K562 (cell line): Measurements from ENCODE around the gene LAMTOR1. TPM values are rescaled to one million over a fixed set of nuclear protein-coding genes. Genes with fewer than 3 reads are reported as not detected.

Source experiments
- ATAC-seq: fragments of 200-7000 bp; cut with Tn5 transposase; 3 replicates; pipeline ENCODE4 v1.9.1; 2020; ENCODE audit warnings: moderate library complexity
- BruUV-seq: library from RNA; stranded (reverse); fragments of 400-500 nt; replicated peaks from 2 replicates; lab custom pipeline; 2021; lab: Mats Ljungman, UMichigan
- CTCF ChIA-PET: fragments of 300-600 bp; formaldehyde crosslinking; extraction: SDS; loops from one replicate; lab custom pipeline; 2021; ENCODE audit warnings: low intra/inter-chr PET ratio; lab: Yijun Ruan, JAX
- POLR2A ChIA-PET: fragments of 300-600, 350-650 bp; sonication (Branson Sonifier 250); formaldehyde crosslinking; extraction: SDS; loops from one replicate; lab custom pipeline; 2021; ENCODE audit warnings: antibody characterized with exemption, inconsistent platforms; lab: Yijun Ruan, JAX
- DNase-seq, 4 experiments: peaks; one replicate each; pipeline versions ENCODE4 v3.0.0 to v3.0.0-alpha.2; 2011 to 2018; ENCODE audit warnings: low spot score in 3 of 4, mixed read lengths in 3 of 4; ENCODE audit errors: extremely low read depth in 1 of 4
- FAIRE-seq: peaks from 2 replicates; lab custom pipeline; 2011; peaks lifted over from hg19 to GRCh38; lab: Jason Lieb, UNC
- H2AFZ ChIP-seq: 2 replicates; pipeline ENCODE4 v1.6.0; 2011; ENCODE audit warnings: low read depth, low read length, control low read depth, inconsistent platforms
- H3K27ac ChIP-seq: fragments of 200-600 bp; 3 replicates; pipeline ENCODE4 v1.8.0; 2011; ENCODE audit warnings: low read depth, mild to moderate bottlenecking, control low read depth, inconsistent platforms, low read length, moderate library complexity, mixed read lengths; ENCODE audit errors: extremely low read depth
- H3K27me3 ChIP-seq, 2 experiments: fragments of 300-600 bp in 1 of 2; 2 replicates in 1 of 2; 3 replicates in 1 of 2; pipeline versions ENCODE4 v1.6.0 to v1.8.0; 2011; ENCODE audit warnings: inconsistent platforms in 2 of 2, low read length in 2 of 2, mild to moderate bottlenecking in 1 of 2, mixed read lengths in 1 of 2, moderate library complexity in 1 of 2; ENCODE audit not compliant: control insufficient read depth in 2 of 2, insufficient read depth in 2 of 2
- H3K36me3 ChIP-seq: fragments of 300-600 bp; 3 replicates; pipeline ENCODE4 v1.8.0; 2011; ENCODE audit warnings: mild to moderate bottlenecking, low read length, inconsistent platforms; ENCODE audit not compliant: control insufficient read depth, insufficient read depth
- H3K4me1 ChIP-seq, 2 experiments: fragments of 200-600 bp in 1 of 2; replicated peaks in 1 of 2; 2 replicates in 1 of 2; 3 replicates in 1 of 2; pipeline versions ENCODE4 v1.5.1 to v1.8.0; 2011; ENCODE audit warnings: inconsistent platforms in 2 of 2, low read length in 2 of 2, mild to moderate bottlenecking in 1 of 2, mixed read lengths in 1 of 2, moderate library complexity in 1 of 2; ENCODE audit not compliant: control insufficient read depth in 2 of 2, insufficient read depth in 2 of 2
- H3K4me2 ChIP-seq: 2 replicates; pipeline ENCODE4 v1.6.1; 2011; ENCODE audit warnings: low read length, control low read depth, inconsistent platforms, mixed read lengths; ENCODE audit not compliant: insufficient read depth
- H3K4me3 ChIP-seq: fragments of 200-600 bp; sonication (generic), shearing (Covaris generic); 2 replicates; pipeline ENCODE4 v1.5.1; 2016; ENCODE audit warnings: control low read depth, inconsistent platforms
- H3K79me2 ChIP-seq: fragments of 200-600 bp; 3 replicates; pipeline ENCODE4 v1.8.0; 2011; ENCODE audit warnings: low read length, inconsistent platforms; ENCODE audit not compliant: control insufficient read depth, insufficient read depth
- H3K9ac ChIP-seq, 2 experiments: 2 replicates each; pipeline versions ENCODE4 v1.6.0 to v1.6.1; 2011; ENCODE audit warnings: low read depth in 2 of 2, low read length in 2 of 2, control low read depth in 1 of 2, inconsistent platforms in 1 of 2, mild to moderate bottlenecking in 1 of 2, mixed read lengths in 1 of 2; ENCODE audit not compliant: insufficient read depth in 1 of 2
- H3K9me1 ChIP-seq: one replicate; pipeline ENCODE4 v1.6.0; 2011; ENCODE audit warnings: inconsistent platforms, mild to moderate bottlenecking, low read length, moderate library complexity; ENCODE audit not compliant: control insufficient read depth, insufficient read depth
- H3K9me3 ChIP-seq: replicated peaks from 2 replicates; pipeline ENCODE4 v1.5.1; 2011; ENCODE audit warnings: low read depth, low read length, inconsistent platforms; ENCODE audit not compliant: control insufficient read depth, insufficient read depth
- H4K20me1 ChIP-seq: replicated peaks from 2 replicates; pipeline ENCODE4 v1.6.1; 2011; ENCODE audit warnings: low read length, inconsistent platforms, mixed read lengths; ENCODE audit not compliant: control insufficient read depth, insufficient read depth
- BHLHE40 ChIP-seq: IDR thresholded peaks from 2 replicates; pipeline ENCODE4 v1.6.1; 2011; ENCODE audit warnings: low read length, improper control_type of control experiment
- DIDO1 ChIP-seq: fragments of 450-650 bp; IDR thresholded peaks from 2 replicates; pipeline ENCODE4 v1.6.1; 2016; ENCODE audit warnings: low read depth, missing biosample characterization, missing genetic modification characterization
- E2F5 ChIP-seq: sonication (generic); formaldehyde crosslinking; IDR thresholded peaks from 2 replicates; pipeline ENCODE4 v1.8.0; 2022; ENCODE audit warnings: mild to moderate bottlenecking, missing genetic modification reagents
- EP400 ChIP-seq: fragments of 450-650 bp; IDR thresholded peaks from 2 replicates; pipeline ENCODE4 v1.6.1; 2017; ENCODE audit warnings: antibody characterized with exemption, mild to moderate bottlenecking, moderate library complexity
- ETV1 ChIP-seq: fragments of 450-650 bp; conservative IDR thresholded peaks from 2 replicates; pipeline ENCODE4 v1.6.1; 2016; ENCODE audit warnings: missing genetic modification characterization, control low read depth, low read depth, missing compliant biosample characterization
- FOXJ2 ChIP-seq: fragments of 200-800 bp; sonication (Bioruptor generic); IDR thresholded peaks from 2 replicates; pipeline ENCODE4 v1.6.1; 2016; ENCODE audit warnings: missing genetic modification characterization, missing compliant biosample characterization
- GABPA ChIP-seq: fragments of 200-800 bp; sonication (Bioruptor generic); conservative IDR thresholded peaks from 2 replicates; pipeline ENCODE4 v1.6.1; 2016; ENCODE audit warnings: low read depth, missing genetic modification characterization, missing compliant biosample characterization
- HDAC1 ChIP-seq, 2 experiments: fragments of 450-650 bp; IDR thresholded peaks; 2 replicates each; pipeline ENCODE4 v1.6.1; 2016 to 2017; ENCODE audit warnings: inconsistent platforms in 1 of 2, mild to moderate bottlenecking in 1 of 2, moderate library complexity in 1 of 2
- HNRNPL ChIP-seq: fragments of 200-400 bp; formaldehyde crosslinking; IDR thresholded peaks from 2 replicates; pipeline ENCODE4 v1.6.1; 2017; ENCODE audit warnings: low read depth, mild to moderate bottlenecking, low read length
- HNRNPLL ChIP-seq: fragments of 200-400 bp; formaldehyde crosslinking; IDR thresholded peaks from 2 replicates; pipeline ENCODE4 v1.6.1; 2017; ENCODE audit warnings: low read length, low read depth, mild to moderate bottlenecking; ENCODE audit not compliant: poor library complexity, severe bottlenecking
- MBD2 ChIP-seq: sonication (generic); IDR thresholded peaks from 2 replicates; pipeline ENCODE4 v1.6.1; 2016; ENCODE audit warnings: low read depth, borderline replicate concordance
- NELFE ChIP-seq: IDR thresholded peaks from 2 replicates; pipeline ENCODE4 v1.6.1; 2011; ENCODE audit warnings: mild to moderate bottlenecking; ENCODE audit not compliant: insufficient read depth, insufficient read length
- RB1 ChIP-seq: fragments of 450-650 bp; IDR thresholded peaks from 2 replicates; pipeline ENCODE4 v1.6.1; 2017; ENCODE audit warnings: low read depth, mild to moderate bottlenecking
- RBM14 ChIP-seq: fragments of 200-400 bp; formaldehyde crosslinking; IDR thresholded peaks from 2 replicates; pipeline ENCODE4 v1.6.1; 2018; ENCODE audit warnings: low read depth, mild to moderate bottlenecking, low read length, moderate library complexity, borderline replicate concordance; ENCODE audit not compliant: insufficient read depth
- RBM25 ChIP-seq: fragments of 200-400 bp; formaldehyde crosslinking; IDR thresholded peaks from 2 replicates; pipeline ENCODE4 v1.6.1; 2018; ENCODE audit warnings: low read length, low read depth, moderate library complexity; ENCODE audit not compliant: severe bottlenecking
- SMARCE1 ChIP-seq: fragments of 450-650 bp; IDR thresholded peaks from 2 replicates; pipeline ENCODE4 v1.7.1; 2016; ENCODE audit warnings: mild to moderate bottlenecking
- SNRNP70 ChIP-seq: fragments of 200-400 bp; formaldehyde crosslinking; optimal IDR thresholded peaks from 2 replicates; pipeline ENCODE3; 2017; ENCODE audit warnings: low read depth, low read length
- STAG1 ChIP-seq: sonication (generic); formaldehyde crosslinking; IDR thresholded peaks from 2 replicates; pipeline ENCODE4 v1.5.0; 2020; ENCODE audit warnings: missing genetic modification reagents, borderline replicate concordance
- TRIM24 ChIP-seq, 2 experiments: fragments of 450-650 bp; IDR thresholded peaks; 2 replicates each; pipeline ENCODE4 v1.6.1; 2016
- ZBTB7A ChIP-seq: IDR thresholded peaks from 2 replicates; pipeline ENCODE4 v1.6.1; 2011; ENCODE audit warnings: low read depth, mild to moderate bottlenecking, low read length, moderate library complexity, borderline replicate concordance; ENCODE audit not compliant: control insufficient read depth
- WGBS: fragments of 100-300 bp; shearing (Covaris generic); methylation state at CpG from one replicate; pipeline ENCODE4 v1.1.6; 2016; ENCODE audit warnings: low coverage, mixed read lengths; ENCODE audit not compliant: insufficient coverage; ENCODE audit errors: missing lambda C conversion rate; 5-methylcytosine and 5-hydroxymethylcytosine counted together
- in situ Hi-C: fragments of 300-500 bp; cut with MboI; formaldehyde crosslinking; loops from 4 replicates; pipeline ENCODE4 v1.15.0; 2018; ENCODE audit warnings: inconsistent platforms, mixed read lengths
- intact Hi-C: fragments of 100-400 bp; cut with micrococcal nuclease; formaldehyde crosslinking; loops from 2 replicates; pipeline ENCODE4 v1.14.2; 2022
- polyA plus RNA-seq, 8 experiments: library from polyadenylated mRNA; depleted of rRNA in 4 of 8; stranded (reverse) in 5 of 8; unstranded in 3 of 8; fragments of >200 nt; fragmentation: Nextera tagmentation in 2 of 8; fragmentation: Illumina TruSeq in 1 of 8; extraction: Ambion mirVana in 2 of 8; extraction: Trizol in 1 of 8; gene quantifications; 2 replicates each; pipeline versions ENCODE4 v1.2.1 to v1.2.3, GENCODE V29; 2011 to 2014; ENCODE audit warnings: inconsistent platforms in 1 of 8, missing spikeins in 1 of 8
- total RNA-seq, 7 experiments: library from RNA; depleted of rRNA in 6 of 7; stranded (reverse); fragments of >200 nt in 6 of 7; fragmentation: Illumina TruSeq in 2 of 7; extraction: Trizol in 2 of 7; gene quantifications; 2 replicates each; pipeline versions ENCODE4 v1.2.1 to v1.2.3, GENCODE V29; 2011 to 2021; ENCODE audit warnings: low replicate concordance in 1 of 7

The LAMTOR1 gene
- total and polyA plus RNA-seq, 9 of the 15 experiments (the other 6 are each of a cell fraction or from before 2014, with no cell fraction given) = 62.6 to 104 (median 85.3) TPM

GRCh38 chr11:72146625-72147024, 43.5 kb upstream of the LAMTOR1 start (continued):
- no peak for TF ChIP-seq HNRNPLL
- TF ChIP-seq EP400 = no peak
- TF ChIP-seq RBM14 = no peak
- TF ChIP-seq TRIM24 (IDR thresholded peaks at IDR 0.05) = peak; percentile 35 to 57; a peak in 3 of 4 replicates
- TF ChIP-seq HDAC1 (IDR thresholded peaks at IDR 0.05) = no peak
- no peak for TF ChIP-seq RBM25
- TF ChIP-seq FOXJ2 (tag) = no peak
- no peak for TF ChIP-seq BHLHE40

GRCh38 chr11:72144807-72145565, 41.9 kb upstream of the LAMTOR1 start:
- ChIA-PET CTCF (interaction anchor here (0.6 to 1.4 kb wide), 4 partner anchors 54 to 289 kb away, joined by 3 to 9 read pairs (median 6); no protein-coding TSS in a partner anchor), POLR2A (interaction anchor here (1.0 kb wide), 1 partner anchor 52 kb away, joined by 4 read pairs; no protein-coding TSS in a partner anchor)
- no peaks in the 10 kb centered on the region for H3K36me3 ChIP-seq
- H3K9me3 ChIP-seq = no peaks in the 10 kb centered on the region
- intact Hi-C loops (loop anchor here (2.0 kb wide), 2 partner anchors 54 to 120 kb away; no protein-coding TSS in a partner anchor), in situ Hi-C loops (no loop called here)
- no peak overlapping the region for H3K9ac ChIP-seq
- H3K4me3 ChIP-seq = no peak overlapping the region
- ATAC-seq = no peak
- H3K9me1 ChIP-seq = no peaks in the 10 kb centered on the region
- no peak overlapping the region for H3K4me2 ChIP-seq
- no peaks in the 10 kb centered on the region for H4K20me1 ChIP-seq
- H3K79me2 ChIP-seq = no peaks in the 10 kb centered on the region
- no TSS peak for BruUV-seq
- no peak for FAIRE-seq
- H3K27me3 ChIP-seq = no peaks in the 10 kb centered on the region
- DNase-seq = no peak
- WGBS = 62% methylated on average over 4 of the region's 4 CpGs
- no peak overlapping the region for H3K27ac ChIP-seq
- H3K4me1 ChIP-seq = peaks cover 0 to 3% of the 10 kb centered on the region in 2 experiments; a peak in 1 of 5 replicates
- H2AFZ ChIP-seq = no peak overlapping the region
- no peak for TF ChIP-seq ETV1 (tag)
- no peak for TF ChIP-seq SNRNP70
- TF ChIP-seq GABPA (tag) = no peak
- TF ChIP-seq ZBTB7A = no peak
- TF ChIP-seq DIDO1 (tag) = no peak
- TF ChIP-seq SMARCE1 = no peak
- no peak for TF ChIP-seq RB1
- TF ChIP-seq E2F5 = no peak
- no peak for TF ChIP-seq HNRNPL
- TF ChIP-seq MBD2 = no peak
- TF ChIP-seq NELFE = no peak
- no peak for TF ChIP-seq TRIM24 (IDR thresholded peaks at IDR 0.05)
- TF ChIP-seq STAG1 (CRISPR knock-in tag) = no peak
